SU-DHL-6 (cell line): ENCODE results near the gene PCSK1.

ENCODE experiments used
- H2AFZ ChIP-seq: fragments of 200-600 bp; sonication (generic); 2 replicates; pipeline ENCODE4 v1.6.1; 2014; ENCODE audit warnings: low read depth, mild to moderate bottlenecking, moderate library complexity, mixed read lengths, antibody characterized with exemption, low read length; ENCODE audit not compliant: severe bottlenecking
- H3F3A ChIP-seq: fragments of 200-600 bp; shearing (Covaris generic); 2 replicates; pipeline ENCODE4 v1.6.0; 2016; ENCODE audit warnings: antibody characterized with exemption, mild to moderate bottlenecking; ENCODE audit not compliant: insufficient read depth
- H3K27ac ChIP-seq: fragments of 200-600 bp; sonication (generic); 2 replicates; pipeline ENCODE4 v1.5.1; 2016; ENCODE audit warnings: low read depth, mild to moderate bottlenecking, low read length, moderate library complexity, mixed read lengths
- H3K27me3 ChIP-seq: fragments of 200-600 bp; sonication (generic), shearing (Covaris generic); 2 replicates; pipeline ENCODE4 v1.6.0; 2014; ENCODE audit warnings: mild to moderate bottlenecking, low read length
- H3K36me3 ChIP-seq: fragments of 200-600 bp; sonication (generic); 2 replicates; pipeline ENCODE4 v1.6.1; 2014; ENCODE audit warnings: mild to moderate bottlenecking, low read length, mixed read lengths
- H3K4me2 ChIP-seq: fragments of 300-600, 200-600 bp; shearing (Covaris generic), sonication (generic); 2 replicates; pipeline ENCODE4 v1.6.0; 2014; ENCODE audit warnings: low read length, low read depth, mild to moderate bottlenecking; ENCODE audit not compliant: poor library complexity, severe bottlenecking
- H3K4me3 ChIP-seq: fragments of 200-600 bp; sonication (generic); 2 replicates; pipeline ENCODE4 v1.5.1; 2014; ENCODE audit warnings: antibody characterized with exemption, low read length, mild to moderate bottlenecking, mixed read lengths; ENCODE audit not compliant: insufficient read depth, poor library complexity, severe bottlenecking
- H3K79me2 ChIP-seq: fragments of 200-600 bp; sonication (generic); 2 replicates; pipeline ENCODE4 v1.6.1; 2014; ENCODE audit warnings: mild to moderate bottlenecking, low read length, moderate library complexity; ENCODE audit not compliant: insufficient read depth
- H3K9ac ChIP-seq: fragments of 200-600 bp; sonication (generic); 2 replicates; pipeline ENCODE4 v1.7.0; 2014; ENCODE audit warnings: mild to moderate bottlenecking, low read length
- H3K9me2 ChIP-seq: fragments of 200-600 bp; sonication (generic); replicated peaks from 2 replicates; pipeline ENCODE4 v1.6.1; 2014; ENCODE audit warnings: low read length; ENCODE audit not compliant: insufficient read depth
- H3K9me3 ChIP-seq: fragments of 200-600 bp; sonication (generic); 2 replicates; pipeline ENCODE4 v1.6.1; 2014; ENCODE audit warnings: low read length, mixed read lengths; ENCODE audit not compliant: insufficient read depth
- H4K20me1 ChIP-seq: fragments of 200-600 bp; sonication (generic); 2 replicates; pipeline ENCODE4 v1.6.1; 2014; ENCODE audit warnings: low read depth, mild to moderate bottlenecking, antibody characterized with exemption, low read length, moderate library complexity, mixed read lengths
- CTCF ChIP-seq: fragments of 200-600 bp; sonication (generic); IDR thresholded peaks from one replicate; pipeline ENCODE4 v1.5.1; 2017; ENCODE audit warnings: antibody characterized with exemption, mild to moderate bottlenecking, low read length, moderate library complexity; ENCODE audit not compliant: insufficient read depth, poor library complexity, severe bottlenecking
- EZH2phosphoT487 ChIP-seq: fragments of 200-600 bp; sonication (generic), shearing (Covaris generic); conservative IDR thresholded peaks from 2 replicates; pipeline ENCODE4 v1.6.1; 2018; ENCODE audit warnings: mild to moderate bottlenecking, antibody characterized with exemption, low read length, moderate library complexity, mixed read lengths

PCSK1 gene

DNA sequence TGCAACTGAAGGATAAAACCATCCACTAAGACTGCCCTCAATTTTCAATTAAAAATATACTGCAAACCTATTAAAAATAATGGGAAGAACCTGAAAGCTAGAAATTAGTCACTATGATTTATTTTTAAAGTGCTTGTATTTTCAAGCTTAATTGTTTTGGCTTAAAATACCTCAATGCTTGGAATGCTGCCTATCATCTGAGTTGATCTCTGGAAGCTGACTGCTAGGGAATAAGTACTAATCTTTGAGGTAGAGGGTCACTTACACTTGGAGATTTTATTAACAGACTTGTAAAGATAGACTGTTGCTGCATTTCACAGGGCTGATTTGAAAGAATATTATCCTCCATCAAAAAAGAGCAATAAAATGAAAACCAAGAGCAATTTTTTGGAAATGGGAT lies 6.2 kb downstream of the PCSK1 start:
- H3K9ac ChIP-seq: no peak overlapping the region
- no peak overlapping the region for H3K4me2 ChIP-seq
- H2AFZ ChIP-seq: no peak overlapping the region
- H4K20me1 ChIP-seq: no peaks in the 10 kb centered on the region
- H3K36me3 ChIP-seq: no peaks in the 10 kb centered on the region
- no peaks in the 10 kb centered on the region for H3K79me2 ChIP-seq
- H3F3A ChIP-seq: no peaks in the 10 kb centered on the region
- no peak overlapping the region for H3K4me3 ChIP-seq
- H3K9me2 ChIP-seq: no peaks in the 10 kb centered on the region
- no peaks in the 10 kb centered on the region for H3K27me3 ChIP-seq
- H3K27ac ChIP-seq: no peak overlapping the region
- H3K9me3 ChIP-seq: no peaks in the 10 kb centered on the region
- no peak for TF ChIP-seq CTCF
- TF ChIP-seq EZH2phosphoT487: no peak

DNA sequence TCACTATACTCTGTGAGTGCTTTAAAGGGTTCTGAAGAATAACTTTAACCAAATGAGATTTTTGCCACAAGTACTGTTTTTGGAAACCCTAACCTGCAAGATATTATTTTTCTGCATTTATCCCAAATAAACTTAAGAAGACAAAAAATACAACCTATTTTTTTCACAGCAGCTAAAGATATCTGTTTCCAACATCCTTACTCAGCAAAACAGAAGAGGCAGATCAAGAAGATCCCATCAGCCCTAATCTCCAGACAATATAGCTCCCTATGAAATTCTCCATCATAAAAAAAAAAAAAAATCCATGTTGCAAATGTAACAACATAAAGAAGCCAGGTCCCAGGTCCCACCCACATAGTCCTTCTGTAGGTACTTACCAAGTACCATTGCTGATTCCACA lies 7.6 kb downstream of the PCSK1 start:
- H3K9ac ChIP-seq: no peak overlapping the region
- H3K79me2 ChIP-seq: no peaks in the 10 kb centered on the region
- H3K9me2 ChIP-seq: no peaks in the 10 kb centered on the region
- no peak overlapping the region for H3K4me3 ChIP-seq
- H3K9me3 ChIP-seq: no peaks in the 10 kb centered on the region
- H2AFZ ChIP-seq: no peak overlapping the region
- no peaks in the 10 kb centered on the region for H3K27me3 ChIP-seq
- no peaks in the 10 kb centered on the region for H3F3A ChIP-seq
- TF ChIP-seq EZH2phosphoT487 (no peak), CTCF (no peak)
- no peaks in the 10 kb centered on the region for H4K20me1 ChIP-seq
- no peak overlapping the region for H3K27ac ChIP-seq
- H3K36me3 ChIP-seq: no peaks in the 10 kb centered on the region
- H3K4me2 ChIP-seq: no peak overlapping the region

DNA sequence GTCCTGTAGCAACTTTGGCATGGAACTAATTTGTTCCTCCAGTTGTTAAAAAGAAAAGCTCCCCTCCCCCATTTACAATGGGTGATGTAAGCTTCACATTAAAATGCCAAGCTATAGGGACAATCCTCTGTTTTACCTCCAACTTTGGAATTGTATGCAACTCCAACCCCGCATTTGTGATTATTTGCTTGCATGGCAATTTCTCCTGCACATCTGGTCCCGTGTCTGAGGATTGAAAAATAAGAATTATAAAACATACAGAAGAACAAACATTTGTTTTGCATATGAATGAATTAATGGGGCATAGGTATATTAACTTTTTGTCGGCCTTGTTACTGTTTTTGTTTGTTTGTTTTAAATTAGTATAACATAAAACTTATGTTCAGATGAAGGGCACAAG lies 17.2 kb downstream of the PCSK1 start:
- no peaks in the 10 kb centered on the region for H3K9me2 ChIP-seq
- no peak overlapping the region for H2AFZ ChIP-seq
- H3K27ac ChIP-seq: no peak overlapping the region
- no peak for TF ChIP-seq CTCF
- TF ChIP-seq EZH2phosphoT487: no peak
- no peaks in the 10 kb centered on the region for H3K36me3 ChIP-seq
- no peaks in the 10 kb centered on the region for H3F3A ChIP-seq
- H3K27me3 ChIP-seq: no peaks in the 10 kb centered on the region
- no peaks in the 10 kb centered on the region for H3K9me3 ChIP-seq
- H3K9ac ChIP-seq: no peak overlapping the region
- no peak overlapping the region for H3K4me2 ChIP-seq
- no peak overlapping the region for H3K4me3 ChIP-seq
- H3K79me2 ChIP-seq: no peaks in the 10 kb centered on the region
- no peaks in the 10 kb centered on the region for H4K20me1 ChIP-seq

DNA sequence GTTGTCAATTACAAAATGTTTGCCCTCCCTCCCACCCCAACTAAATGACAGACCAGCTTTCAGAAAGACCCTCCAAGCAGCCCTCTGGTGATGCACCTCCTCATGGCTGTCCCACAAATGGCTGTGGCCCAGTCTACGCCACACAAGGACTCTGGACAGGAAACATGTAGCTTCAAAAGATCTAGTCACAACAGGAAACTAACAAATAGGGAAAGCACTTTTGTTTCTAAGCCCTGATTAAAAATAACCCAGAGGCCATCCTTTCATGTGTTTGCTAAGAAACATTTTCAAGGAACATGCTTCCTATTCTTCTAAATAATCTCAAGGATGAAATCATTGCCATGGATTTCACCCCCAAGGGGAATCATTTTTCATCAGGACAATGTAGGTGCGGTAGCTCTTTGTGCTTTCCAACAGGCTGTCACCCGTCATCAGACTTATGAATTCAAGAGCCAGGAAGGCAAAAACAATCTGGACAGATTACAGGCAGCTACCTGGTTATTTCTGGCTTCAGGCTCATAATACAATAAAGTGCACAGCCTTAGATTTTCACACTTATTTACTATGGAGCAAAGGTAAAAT lies 20.1 kb downstream of the PCSK1 start:
- no peak overlapping the region for H3K4me3 ChIP-seq
- H3K9ac ChIP-seq: no peak overlapping the region
- H3K27me3 ChIP-seq: no peaks in the 10 kb centered on the region
- H4K20me1 ChIP-seq: no peaks in the 10 kb centered on the region
- H3F3A ChIP-seq: no peaks in the 10 kb centered on the region
- H3K27ac ChIP-seq: no peak overlapping the region
- H3K9me2 ChIP-seq: no peaks in the 10 kb centered on the region
- no peaks in the 10 kb centered on the region for H3K79me2 ChIP-seq
- TF ChIP-seq EZH2phosphoT487 (no peak), CTCF (no peak)
- H2AFZ ChIP-seq: no peak overlapping the region
- no peaks in the 10 kb centered on the region for H3K9me3 ChIP-seq
- no peaks in the 10 kb centered on the region for H3K36me3 ChIP-seq
- H3K4me2 ChIP-seq: no peak overlapping the region
